Measurements from ENCODE around the gene C2orf92. TPM values are rescaled to one million over a fixed set of nuclear protein-coding genes. Genes with fewer than 3 reads are reported as not detected.

Gene C2orf92
- polyA plus RNA-seq, 1 donor from 2014 or later, result 10.7 TPM

GRCh38 chr2:97693476-97693875 is 24.0 kb downstream of the C2orf92 start:
- no peak overlapping the region for H3K4me2 ChIP-seq (ENCODE audit: low read length)
- TF ChIP-seq SMC3 (conservative IDR thresholded peaks at IDR 0.05; ENCODE audit: poor library complexity), result no peak
- no peak for TF ChIP-seq POLR2AphosphoS5 (IDR thresholded peaks at IDR 0.05)
- TF ChIP-seq REST (IDR thresholded peaks at IDR 0.05; ENCODE audit: borderline replicate concordance), result no peak
- no peak for TF ChIP-seq EZH2 (IDR thresholded peaks at IDR 0.05; ENCODE audit: borderline replicate concordance, insufficient read depth, low read length, poor library complexity, severe bottlenecking)
- no peak for TF ChIP-seq EP300 (conservative IDR thresholded peaks at IDR 0.05; ENCODE audit: poor library complexity, severe bottlenecking)
- TF ChIP-seq RAD21 (conservative IDR thresholded peaks at IDR 0.05), result no peak
- no peak for TF ChIP-seq CTCF (IDR thresholded peaks at IDR 0.05; ENCODE audit: poor library complexity, severe bottlenecking)
- TF ChIP-seq TAF1 (IDR thresholded peaks at IDR 0.05; ENCODE audit: low read depth), result no peak
- no peak for TF ChIP-seq MXI1 (conservative IDR thresholded peaks at IDR 0.05; ENCODE audit: poor library complexity, severe bottlenecking)
- no peaks in the 10 kb centered on the region for H3F3A ChIP-seq (ENCODE audit: insufficient read depth, low read length, poor library complexity, severe bottlenecking)
- no peaks in the 10 kb centered on the region for H3K9me2 ChIP-seq (ENCODE audit: insufficient read depth, low read length)
- H4K20me1 ChIP-seq (ENCODE audit: insufficient read depth), result no peaks in the 10 kb centered on the region
- no peaks in the 10 kb centered on the region for H3K36me3 ChIP-seq (ENCODE audit: insufficient read depth, low read length)
- no peaks in the 10 kb centered on the region for H3K9me3 ChIP-seq (ENCODE audit: low read length)
- no peak overlapping the region for H2AFZ ChIP-seq (ENCODE audit: low read depth, low read length)
- no peak overlapping the region for H3K9ac ChIP-seq (ENCODE audit: low read length)
- no peaks in the 10 kb centered on the region for H3K27me3 ChIP-seq (ENCODE audit: insufficient read depth, low read depth, low read length)
- no peaks in the 10 kb centered on the region for H3K79me2 ChIP-seq (replicated peaks; ENCODE audit: insufficient read depth, low read length)
- H3K27ac ChIP-seq (ENCODE audit: low read length), result no peak overlapping the region
- H3K4me3 ChIP-seq (ENCODE audit: low read length), result no peak overlapping the region

GRCh38 chr2:97695744-97696143 is 26.2 kb downstream of the C2orf92 start:
- H3K9ac ChIP-seq (ENCODE audit: low read length), result no peak overlapping the region
- H3K27ac ChIP-seq (ENCODE audit: low read length), result no peak overlapping the region

More at GRCh38 chr2:97695744-97696143, 26.2 kb downstream of the C2orf92 start:
- Histone ChIP-seq H4K20me1 (ENCODE audit: insufficient read depth) (no peaks in the 10 kb centered on the region), H3K36me3 (ENCODE audit: insufficient read depth, low read length) (no peaks in the 10 kb centered on the region), H3K27me3 (ENCODE audit: insufficient read depth, low read depth, low read length) (no peaks in the 10 kb centered on the region), H3K4me2 (ENCODE audit: low read length) (no peak overlapping the region), H3F3A (ENCODE audit: insufficient read depth, low read length, poor library complexity, severe bottlenecking) (no peaks in the 10 kb centered on the region), H3K9me2 (ENCODE audit: insufficient read depth, low read length) (no peaks in the 10 kb centered on the region), H3K79me2 (replicated peaks; ENCODE audit: insufficient read depth, low read length) (no peaks in the 10 kb centered on the region), H3K4me3 (ENCODE audit: low read length) (no peak overlapping the region), H2AFZ (ENCODE audit: low read depth, low read length) (no peak overlapping the region), H3K9me3 (ENCODE audit: low read length) (no peaks in the 10 kb centered on the region)
- no peak for TF ChIP-seq TAF1 (IDR thresholded peaks at IDR 0.05; ENCODE audit: low read depth)
- TF ChIP-seq EP300 (conservative IDR thresholded peaks at IDR 0.05; ENCODE audit: poor library complexity, severe bottlenecking), result no peak
- TF ChIP-seq POLR2AphosphoS5 (IDR thresholded peaks at IDR 0.05), result no peak
- no peak for TF ChIP-seq EZH2 (IDR thresholded peaks at IDR 0.05; ENCODE audit: borderline replicate concordance, insufficient read depth, low read length, poor library complexity, severe bottlenecking)
- TF ChIP-seq SMC3 (conservative IDR thresholded peaks at IDR 0.05; ENCODE audit: poor library complexity), result no peak
- TF ChIP-seq RAD21 (conservative IDR thresholded peaks at IDR 0.05), result no peak
- TF ChIP-seq MXI1 (conservative IDR thresholded peaks at IDR 0.05; ENCODE audit: poor library complexity, severe bottlenecking), result no peak
- TF ChIP-seq CTCF (IDR thresholded peaks at IDR 0.05; ENCODE audit: poor library complexity, severe bottlenecking), result no peak
